ENCODE results near the gene SIRT6.

GRCh38 chr19:4172861-4173473 is 9.4 kb downstream of the SIRT6 start:
- TF ChIP-seq CTCF (conservative IDR thresholded peaks at IDR 0.05; ENCODE audit: low read depth, low read length), result no peak
- no peak for TF ChIP-seq EZH2 (IDR thresholded peaks at IDR 0.05; ENCODE audit: low read length, unreplicated experiment)

Measured in PC-3 (cell line).